ENCODE data around the gene TMEM9B.

DNA sequence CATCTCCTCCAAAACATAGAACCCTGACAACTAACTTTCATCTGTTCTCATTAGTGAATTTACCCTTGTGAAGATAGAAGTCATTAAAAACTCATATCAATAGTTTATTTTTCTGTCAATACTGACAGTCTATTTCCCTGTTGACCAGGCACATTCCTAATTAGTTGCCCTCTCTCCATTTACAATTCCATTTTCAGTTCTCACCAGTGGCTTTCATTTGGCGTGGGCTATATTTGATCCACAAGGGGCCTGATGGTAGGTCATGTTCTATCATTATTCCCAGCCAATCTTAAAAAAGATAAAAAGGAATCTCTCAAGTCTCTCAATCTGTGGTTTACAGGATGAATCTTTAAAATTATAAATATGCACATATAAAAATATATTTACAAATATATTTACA lies 57.1 kb downstream of the TMEM9B start:
- TF ChIP-seq BHLHE40 (IDR thresholded peaks at IDR 0.05; ENCODE audit: low read length) = no peak
- TF ChIP-seq EZH2 (IDR thresholded peaks at IDR 0.05; ENCODE audit: borderline replicate concordance, low read depth, low read length) = no peak
- TF ChIP-seq ZBED1 (IDR thresholded peaks at IDR 0.05) = no peak
- no peak for TF ChIP-seq POLR2AphosphoS5 (IDR thresholded peaks at IDR 0.05; ENCODE audit: control insufficient read depth, insufficient read depth, low read depth, low read length)
- no peak for TF ChIP-seq CTCF (IDR thresholded peaks at IDR 0.05 in 2 of 3, conservative IDR thresholded peaks at IDR 0.05 in 1 of 3; ENCODE audit: insufficient read depth in 2 of 3, low read depth in 1 of 3, low read length in 3 of 3)
- TF ChIP-seq PBX2 (CRISPR knock-in tag; IDR thresholded peaks at IDR 0.05; ENCODE audit: low read depth) = no peak
- TF ChIP-seq PBX2 (tag; conservative IDR thresholded peaks at IDR 0.05; ENCODE audit: low read depth) = no peak

Measured in K562 (cell line).